HG03575 (cell line): Measurements from ENCODE around the gene ZFR.

Experiments used
- ATAC-seq: cut with Tn5 transposase; IDR thresholded peaks from one replicate; pipeline ENCODE4 v1.9.1; 2021; ENCODE audit not compliant: unreplicated experiment, insufficient number of reproducible peaks, low FRiP score; ENCODE audit errors: extremely low read depth

The ZFR gene

DNA sequence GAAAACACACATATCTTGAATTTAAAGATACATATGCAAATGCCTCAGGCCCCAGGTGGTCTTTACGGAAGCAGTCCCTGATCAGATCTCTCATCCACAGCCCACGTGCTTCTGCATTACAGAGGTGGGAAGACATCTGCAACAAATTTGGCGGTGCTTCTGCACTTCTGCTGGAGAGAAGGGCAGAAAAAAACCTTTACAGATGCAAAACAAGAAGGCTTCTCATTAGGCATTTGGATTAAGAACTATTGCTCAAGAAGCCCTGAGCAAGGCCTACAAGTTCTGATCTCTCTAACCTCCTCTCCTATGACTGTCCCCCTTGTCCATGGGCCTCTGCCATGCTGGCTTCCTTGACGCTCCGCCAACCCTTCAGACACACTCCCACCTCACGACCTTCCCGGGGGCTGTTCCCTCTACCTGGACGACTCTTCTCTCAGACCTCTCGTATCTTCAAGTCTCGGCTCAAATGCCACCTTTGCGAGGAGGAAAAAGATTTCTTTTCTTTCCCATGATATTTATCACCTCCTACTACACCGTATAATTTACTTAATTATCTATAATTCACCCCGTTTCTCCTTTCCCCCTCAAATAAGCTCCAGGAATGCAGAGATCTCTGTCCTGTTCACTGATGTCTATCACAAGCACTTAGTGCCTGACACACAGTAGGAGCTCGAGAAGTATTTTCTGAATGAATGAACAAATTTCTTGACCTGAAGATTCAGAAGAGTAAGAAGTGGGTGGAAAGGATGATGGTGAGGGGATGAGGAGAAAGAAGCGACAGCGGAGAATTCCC, 132.9 kb downstream of the ZFR start:
- ATAC-seq = no peak

DNA sequence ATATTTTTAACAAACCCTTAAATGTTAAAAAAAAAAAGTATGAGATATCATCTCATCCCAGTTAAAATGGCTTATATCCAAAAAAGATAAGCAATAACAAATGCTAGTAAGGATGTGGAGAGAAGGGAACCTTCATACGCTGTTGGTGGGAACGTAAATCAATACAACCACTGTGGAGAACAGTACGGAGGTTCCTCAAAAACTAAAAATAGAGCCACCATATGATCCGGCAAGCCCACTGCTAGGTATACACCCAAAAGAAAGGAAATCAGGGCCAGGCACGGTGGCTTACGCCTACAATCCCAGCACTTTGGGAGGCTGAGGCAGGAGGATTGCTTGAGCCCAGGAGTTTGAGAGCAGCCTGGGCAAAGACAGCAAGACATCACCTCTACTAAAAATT, 134.8 kb downstream of the ZFR start:
- no peak for ATAC-seq

DNA sequence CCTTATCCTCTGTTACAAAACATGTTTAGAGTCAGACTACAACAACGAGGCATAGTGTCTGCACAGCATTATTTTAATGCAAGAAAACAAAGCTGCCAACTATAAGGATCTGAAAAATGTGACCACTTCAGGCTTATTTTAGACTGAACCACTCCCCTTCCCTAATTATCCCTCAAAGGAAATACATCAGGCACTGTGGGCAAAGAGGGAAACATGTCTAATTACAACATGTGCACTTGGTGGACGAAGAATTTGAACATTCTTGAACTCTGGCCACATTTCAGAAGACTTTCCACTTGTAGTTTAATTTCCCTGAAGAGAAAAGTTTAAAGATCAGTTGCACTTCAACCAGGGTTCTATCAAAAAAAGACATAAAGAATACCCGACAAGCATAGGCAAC, 135.6 kb downstream of the ZFR start:
- no peak for ATAC-seq

DNA sequence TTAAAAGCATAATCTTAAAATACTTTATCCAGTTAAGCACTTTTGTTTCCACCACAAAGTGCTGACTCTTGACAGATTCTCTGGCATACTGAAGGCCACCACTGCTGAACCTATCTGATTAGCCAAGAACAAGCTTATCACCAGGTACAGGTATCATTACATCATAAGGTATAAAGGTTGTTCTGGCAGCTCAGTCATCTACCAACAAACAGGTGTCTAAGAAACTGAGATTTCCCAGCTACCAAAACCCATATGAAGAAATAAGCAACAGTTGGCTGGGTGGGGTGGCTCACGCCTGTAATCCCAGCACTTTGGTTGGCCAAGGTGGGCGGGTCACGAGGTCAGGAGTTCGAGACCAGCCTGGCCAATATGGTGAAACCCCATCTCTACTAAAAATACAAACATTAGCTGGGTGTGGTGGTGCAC, 136.8 kb downstream of the ZFR start:
- ATAC-seq = no peak

DNA sequence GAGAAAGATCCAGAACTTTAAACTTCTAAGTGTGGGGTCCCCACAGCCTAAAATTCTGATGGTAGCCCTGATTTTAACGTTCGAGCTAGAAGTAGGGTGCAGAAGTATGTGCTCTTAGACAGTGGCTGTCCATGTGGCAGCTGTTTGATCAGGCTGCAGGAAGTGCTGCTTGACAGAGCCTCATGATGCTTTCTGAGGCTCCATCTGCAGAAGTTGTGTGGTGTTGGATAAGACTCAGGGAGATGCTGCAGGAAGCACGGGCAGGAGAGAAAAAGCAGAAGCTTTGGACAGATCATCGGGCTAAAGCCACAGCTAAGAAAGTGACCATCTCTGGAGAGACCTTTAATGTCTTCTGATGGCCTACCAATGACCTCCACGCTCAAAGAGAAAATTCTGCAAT, 139.9 kb downstream of the ZFR start:
- no peak for ATAC-seq
